Upper lobe of left lung (tissue), 6 donors: ENCODE results near the gene EXTL1. TPM values are rescaled to one million over a fixed set of nuclear protein-coding genes. Genes with fewer than 3 reads are reported as not detected.

Source experiments
- small RNA-seq, 4 donors: library from RNA; depleted of rRNA; stranded (forward); fragments of <200 nt; gene quantifications; one replicate each; pipeline ENCODE3, GENCODE V24; 2016
- total RNA-seq, 6 donors: library from RNA; depleted of rRNA in 4 of 6; stranded (reverse); fragments of >200 nt in 4 of 6; gene quantifications; one replicate each; pipeline versions ENCODE4 v1.1.0 to v1.2.1, GENCODE V29; 2016 to 2021
- donor health status: DM: no; HTN: no; CAD: no; lungs with moderate emphysema.
- donor health status: DM: no; HTN: yes; CAD: no; lungs with severe emphysema.

The EXTL1 gene
- total RNA-seq, 6 donors from 2014 or later, result under 0.01 to 0.24 (median 0.20) TPM; not detected in 3

Small RNAs within 50 kb of the gene (small RNA-seq; reads per million reads assigned to genes)
- gene RF00283 (0 reads per million in 4 donors), gene RF00492 (0 reads per million in 4 donors)

Other genes starting within 250 kb of the EXTL1 start
- 10 to 100 TPM; 22.0 to 91.1 (median 60.5) TPM for gene SELENON, start 221.6 kb upstream of the EXTL1 start, total RNA-seq
- gene MTFR1L, start 201.8 kb upstream of the EXTL1 start, total RNA-seq, result 10 to 100 TPM; 43.2 to 80.7 (median 53.6) TPM
- 1 to 10 TPM in 1 of 6 donors, under 1 TPM in 2, not detected in 3; 0.43 to 1.1 (median 0.74) TPM for gene AUNIP, start 162.3 kb upstream of the EXTL1 start, total RNA-seq
- gene PAQR7, start 146.1 kb upstream of the EXTL1 start, total RNA-seq, result 1 to 10 TPM; 1.9 to 9.6 (median 7.0) TPM
- 100 to 1,000 TPM in 1 of 6 donors, 10 to 100 TPM in 5; 38.3 to 103 (median 52.2) TPM for gene STMN1, start 115.4 kb upstream of the EXTL1 start, total RNA-seq
- gene PAFAH2, start 23.7 kb upstream of the EXTL1 start, total RNA-seq, result 10 to 100 TPM; 12.6 to 20.1 (median 15.1) TPM
- under 1 TPM in 3 of 6 donors, not detected in 3; 0.09 to 0.27 (median 0.15) TPM for gene SLC30A2, start 24.3 kb downstream of the EXTL1 start, total RNA-seq
- under 1 TPM in 3 of 6 donors, not detected in 3; 0.26 to 0.61 (median 0.34) TPM for gene TRIM63, start 45.9 kb downstream of the EXTL1 start, total RNA-seq
- 10 to 100 TPM in 2 of 6 donors, 1 to 10 TPM in 4; 1.7 to 12.0 (median 8.8) TPM for gene PDIK1L, start 90.0 kb downstream of the EXTL1 start, total RNA-seq
- 1 to 10 TPM; 1.0 to 6.7 (median 4.7) TPM for gene FAM110D, start 137.3 kb downstream of the EXTL1 start, total RNA-seq
- gene C1orf232, start 147.2 kb downstream of the EXTL1 start, total RNA-seq, result not detected
- gene ZNF593, start 148.1 kb downstream of the EXTL1 start, total RNA-seq, result 10 to 100 TPM in 5 of 6 donors, 1 to 10 TPM in 1; 9.8 to 46.5 (median 29.2) TPM
- not detected for gene ZNF593OS, start 150.1 kb downstream of the EXTL1 start, total RNA-seq
- 10 to 100 TPM; 20.4 to 98.5 (median 43.1) TPM for gene CNKSR1, start 155.7 kb downstream of the EXTL1 start, total RNA-seq
- gene CATSPER4, start 168.8 kb downstream of the EXTL1 start, total RNA-seq, result not detected
- 10 to 100 TPM; 10.1 to 16.8 (median 10.7) TPM for gene CEP85, start 212.4 kb downstream of the EXTL1 start, total RNA-seq